GM19023 (cell line): Measurements from ENCODE around the gene SMARCA2.

Experiments used
- ATAC-seq: cut with Tn5 transposase; IDR thresholded peaks from one replicate; pipeline ENCODE4 v1.9.1; 2021; ENCODE audit warnings: mild to moderate bottlenecking, moderate library complexity; ENCODE audit not compliant: unreplicated experiment

The SMARCA2 gene

GRCh38 chr9:2164268-2164667 is 149.1 kb downstream of the SMARCA2 start:
- no peak for ATAC-seq

DNA sequence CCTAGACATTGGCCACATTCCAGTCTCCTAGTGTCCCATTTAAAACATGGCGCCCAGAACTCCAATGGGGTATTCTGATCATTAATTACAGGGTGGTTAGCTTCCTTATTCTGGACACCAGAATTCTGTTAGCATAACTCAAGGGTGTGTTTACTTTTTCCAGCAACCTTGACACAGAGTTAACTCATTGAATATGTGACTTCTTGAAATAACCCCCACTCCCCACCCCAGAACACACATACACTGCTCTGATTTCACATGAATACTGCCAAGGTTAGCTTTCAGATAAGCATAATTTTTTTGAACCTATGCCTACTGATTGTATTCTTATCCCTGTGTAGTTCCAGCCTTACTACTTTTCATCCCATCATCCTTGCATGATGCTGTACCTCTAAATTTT is 151.1 kb downstream of the SMARCA2 start:
- ATAC-seq: no peak

DNA sequence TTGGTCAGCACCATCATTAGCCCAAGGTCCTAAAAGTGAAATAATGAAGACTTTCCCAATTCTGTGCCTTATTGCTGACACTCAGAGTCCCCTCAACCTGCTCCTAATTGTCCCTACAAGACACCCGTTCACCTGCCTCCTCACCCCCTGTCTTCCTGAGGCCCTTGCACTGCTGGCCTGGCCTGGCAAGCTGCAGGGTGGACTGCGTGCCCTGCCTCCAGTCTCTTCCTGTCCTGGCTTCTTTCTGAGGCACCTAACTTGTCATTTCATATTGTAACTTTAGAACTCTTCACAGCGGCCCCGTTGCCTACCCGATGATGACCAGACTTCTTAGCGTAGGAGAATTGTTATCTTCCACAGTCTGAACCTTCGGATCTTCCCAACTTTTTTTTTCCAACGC is 153.9 kb downstream of the SMARCA2 start:
- ATAC-seq: no peak

DNA sequence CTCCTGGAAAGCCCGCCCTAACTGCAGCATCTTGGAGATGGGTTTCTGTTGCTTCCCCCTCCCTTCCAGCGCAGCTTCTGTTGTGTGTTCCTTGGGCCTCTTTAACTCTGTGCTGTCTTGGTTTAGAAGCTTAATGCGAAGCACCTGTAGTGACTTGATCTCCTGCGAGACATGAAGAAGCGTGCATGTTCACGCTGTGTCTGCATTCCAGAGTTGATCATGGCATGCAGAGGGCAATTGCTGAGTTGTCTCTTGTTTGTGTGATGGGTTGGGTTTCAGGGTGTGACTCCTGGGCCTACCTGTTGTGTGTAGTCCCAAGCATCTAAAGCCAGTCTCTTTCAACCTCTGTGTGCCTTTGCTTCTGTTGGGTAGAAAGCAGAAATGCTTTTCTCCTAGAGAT is 155.6 kb downstream of the SMARCA2 start:
- ATAC-seq: no peak

DNA sequence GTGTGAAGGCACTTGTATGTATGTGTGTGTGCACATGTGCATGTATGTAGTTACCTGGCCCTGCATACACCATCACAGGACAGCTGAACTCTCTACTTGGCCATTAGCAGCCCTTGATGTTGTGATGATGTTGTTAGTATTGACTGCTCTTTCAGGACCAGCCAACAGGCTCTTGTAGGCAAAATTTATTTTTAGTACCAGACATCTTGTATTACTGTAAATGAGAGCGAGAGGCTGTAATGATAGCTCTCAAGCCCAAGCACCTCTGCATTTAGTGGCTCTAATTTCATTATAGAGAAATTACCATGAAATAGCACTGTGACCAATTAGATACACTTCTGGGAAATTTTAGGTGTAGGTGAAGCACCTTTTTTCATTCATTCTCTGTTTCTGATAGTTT is 158.0 kb downstream of the SMARCA2 start:
- no peak for ATAC-seq

GRCh38 chr9:2173861-2174260 is 158.7 kb downstream of the SMARCA2 start:
- no peak for ATAC-seq

- no peak for ATAC-seq
Observed at GRCh38 chr9:2174306-2174705, 159.2 kb downstream of the SMARCA2 start.

DNA sequence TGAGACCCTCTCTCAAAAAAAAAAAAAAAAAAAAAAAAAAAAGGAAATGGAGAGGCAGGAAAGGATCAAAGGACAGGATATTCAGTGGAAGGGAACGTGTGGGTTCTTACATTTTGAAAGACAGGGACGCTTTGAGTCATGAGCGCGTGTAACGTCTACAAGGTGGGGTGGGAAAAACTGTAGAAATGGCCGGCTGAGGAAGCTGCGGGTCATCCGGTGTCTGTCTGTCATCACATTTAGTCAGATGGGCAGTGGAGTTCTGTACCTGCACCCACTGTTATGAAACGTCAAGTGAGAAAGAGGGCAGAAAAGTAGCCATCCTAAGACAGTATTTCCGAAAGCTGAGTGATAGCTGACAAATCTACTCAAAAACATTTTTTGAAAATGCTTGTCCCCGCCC is 159.8 kb downstream of the SMARCA2 start:
- ATAC-seq: no peak

DNA sequence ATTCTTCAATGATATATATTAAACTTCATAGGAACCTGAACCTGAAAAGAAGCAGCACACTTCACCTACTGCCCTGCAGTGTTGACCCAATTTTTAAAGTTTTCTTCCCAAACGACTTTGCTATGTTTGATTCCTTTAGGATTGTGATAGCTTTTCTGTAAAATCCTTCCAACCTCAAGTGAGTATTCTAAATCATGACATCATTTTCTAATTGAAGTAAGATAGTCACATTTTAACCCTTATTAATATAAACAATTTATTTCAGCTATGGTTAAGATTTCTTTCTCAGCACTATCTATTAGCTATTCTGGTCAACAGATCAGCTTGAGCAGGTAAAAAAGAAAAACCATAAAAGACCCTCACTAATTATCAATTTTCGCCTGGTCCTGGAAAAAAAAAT is 162.0 kb downstream of the SMARCA2 start:
- ATAC-seq: no peak

- ATAC-seq: no peak
Observed at GRCh38 chr9:2178034-2178734, 163.0 kb downstream of the SMARCA2 start.

DNA sequence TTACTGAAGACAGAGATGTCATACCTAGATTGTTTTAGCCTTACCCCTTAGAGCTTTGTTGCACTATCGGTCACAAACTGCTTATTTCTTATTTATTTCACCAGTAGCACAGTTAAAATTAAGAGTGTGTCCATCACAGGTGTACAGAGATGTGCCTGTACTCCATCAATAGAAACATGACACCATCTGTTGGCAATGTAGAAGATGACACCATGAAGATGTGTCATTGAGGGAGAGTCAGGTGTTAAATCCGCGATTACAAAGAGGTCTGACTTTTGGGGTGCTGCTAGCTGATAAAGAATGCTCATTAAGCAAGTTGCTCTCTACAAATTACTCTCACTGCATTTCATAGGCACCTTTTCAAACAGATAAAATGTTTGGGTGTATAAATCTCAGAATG is 164.4 kb downstream of the SMARCA2 start:
- ATAC-seq: no peak

DNA sequence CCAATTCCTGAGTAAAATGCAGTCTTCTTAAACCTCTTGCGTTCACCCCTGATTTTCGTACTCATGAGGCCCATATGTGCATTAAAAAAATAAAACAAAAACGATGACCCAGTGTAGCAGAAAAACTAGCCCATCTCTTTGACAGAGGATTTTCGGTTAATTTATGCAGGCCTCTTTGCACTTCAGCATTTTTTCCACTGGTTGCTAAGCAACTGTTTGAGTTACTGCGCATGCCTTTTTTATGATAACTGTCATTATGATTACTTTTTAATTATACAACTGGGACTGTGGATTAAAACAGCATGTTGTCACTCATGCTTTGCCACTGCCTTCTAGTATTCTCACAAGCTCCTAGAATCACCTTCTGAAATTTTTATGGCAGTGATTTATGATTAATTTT is 165.0 kb downstream of the SMARCA2 start:
- no peak for ATAC-seq

DNA sequence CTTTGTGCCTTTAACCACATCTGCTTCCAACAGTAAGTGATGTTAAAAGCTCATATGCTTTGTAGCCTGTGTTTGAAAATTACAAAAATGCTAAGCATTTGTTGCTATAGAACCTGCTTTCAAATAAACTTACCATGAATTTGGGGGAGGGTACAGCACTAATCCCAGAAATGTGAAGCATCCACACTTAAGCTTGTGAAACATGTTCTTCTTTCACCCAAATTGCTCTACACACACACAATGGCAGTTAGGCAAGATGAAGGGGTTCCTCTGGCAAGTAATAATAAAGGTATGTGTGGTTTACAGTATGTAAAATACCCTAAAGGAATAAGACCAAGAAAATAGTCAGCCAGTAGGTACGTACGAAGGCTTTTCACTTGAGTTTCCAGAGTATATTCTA is 165.6 kb downstream of the SMARCA2 start:
- no peak for ATAC-seq

DNA sequence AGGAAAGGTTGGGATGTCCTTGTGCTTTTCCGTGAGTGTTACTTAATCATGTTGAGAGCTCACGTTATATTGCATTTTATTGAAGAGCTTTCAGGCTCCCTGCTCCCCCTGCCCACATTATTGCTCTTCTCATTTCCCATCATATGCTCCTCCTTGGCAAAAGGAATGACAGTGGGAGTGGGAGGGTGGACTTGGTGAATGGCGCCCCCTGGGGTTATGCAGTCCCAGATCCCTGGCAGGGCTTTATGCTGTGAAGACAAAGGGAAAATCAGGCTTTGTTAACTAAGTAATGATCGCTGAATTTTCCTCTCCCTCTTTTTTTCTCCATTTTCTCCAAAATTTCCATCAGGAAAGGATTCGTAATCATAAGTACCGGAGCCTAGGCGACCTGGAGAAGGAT is 166.6 kb downstream of the SMARCA2 start:
- no peak for ATAC-seq

DNA sequence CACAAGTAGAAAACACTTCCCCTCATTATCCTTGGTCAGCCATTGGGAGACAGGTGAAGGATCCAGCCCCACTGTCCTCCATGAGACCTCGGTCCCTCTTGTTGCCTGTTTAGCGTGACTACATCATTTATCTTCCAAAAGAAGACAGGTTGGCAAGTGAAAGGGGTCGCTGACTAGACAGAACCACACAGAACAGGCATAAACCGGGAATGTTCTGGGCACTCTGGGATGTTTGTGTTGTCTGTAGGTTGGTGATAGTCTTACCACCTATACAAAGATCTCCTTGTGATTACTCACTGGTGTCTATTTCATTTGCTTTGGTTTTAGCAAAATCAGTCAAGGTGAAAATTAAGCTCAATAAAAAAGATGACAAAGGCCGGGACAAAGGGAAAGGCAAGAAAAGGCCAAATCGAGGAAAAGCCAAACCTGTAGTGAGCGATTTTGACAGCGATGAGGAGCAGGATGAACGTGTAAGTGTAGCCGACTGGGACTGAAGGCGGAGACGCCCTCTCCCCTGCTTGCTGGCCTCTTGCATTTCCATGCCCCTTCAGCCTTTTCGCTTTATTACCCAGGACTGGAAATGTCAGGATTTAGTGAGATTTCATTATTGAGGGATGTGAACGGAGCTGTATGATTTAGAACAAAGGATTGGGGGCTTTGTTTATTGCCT is 175.9 kb downstream of the SMARCA2 start:
- ATAC-seq: no peak

DNA sequence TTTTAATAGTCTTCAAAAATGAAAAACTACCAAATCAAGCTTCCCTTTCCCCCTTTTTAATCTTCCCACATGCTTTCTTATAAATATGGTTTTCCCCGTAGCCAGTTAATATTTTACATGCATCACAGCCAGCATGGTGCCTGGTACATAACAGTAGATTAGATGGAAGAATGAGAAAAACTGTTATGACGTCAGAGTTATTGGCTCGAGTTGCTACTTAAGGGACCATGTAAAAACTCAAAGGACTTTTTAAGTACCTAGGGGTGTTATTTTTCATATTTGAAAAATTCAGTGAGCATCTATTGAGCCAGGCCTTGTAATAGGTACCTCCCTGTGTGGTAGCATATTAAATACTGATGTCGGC is 176.4 kb downstream of the SMARCA2 start:
- ATAC-seq: no peak

GRCh38 chr9:2192356-2192979 is 177.3 kb downstream of the SMARCA2 start:
- ATAC-seq: no peak

DNA sequence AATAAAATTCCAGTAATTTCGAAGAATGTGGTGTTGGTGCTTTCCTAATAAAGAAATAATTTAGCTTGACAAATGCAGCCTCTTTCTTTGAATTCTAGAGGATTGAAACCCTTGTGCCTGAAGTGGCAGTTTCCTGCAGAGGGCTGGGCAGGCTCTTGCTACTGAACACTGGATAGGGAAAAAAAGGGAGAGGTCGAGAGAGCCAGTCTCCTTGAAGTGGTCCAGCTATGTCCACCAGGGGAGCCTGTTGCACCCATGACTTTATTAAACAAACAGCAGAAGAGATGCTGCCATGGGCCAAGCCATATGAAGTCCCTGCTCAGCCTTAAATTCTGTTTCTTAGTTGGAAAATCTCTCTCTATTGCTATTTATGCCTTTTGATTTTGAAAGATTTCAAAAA is 178.4 kb downstream of the SMARCA2 start:
- no peak for ATAC-seq

GRCh38 chr9:2195211-2195610 is 180.1 kb downstream of the SMARCA2 start:
- no peak for ATAC-seq

DNA sequence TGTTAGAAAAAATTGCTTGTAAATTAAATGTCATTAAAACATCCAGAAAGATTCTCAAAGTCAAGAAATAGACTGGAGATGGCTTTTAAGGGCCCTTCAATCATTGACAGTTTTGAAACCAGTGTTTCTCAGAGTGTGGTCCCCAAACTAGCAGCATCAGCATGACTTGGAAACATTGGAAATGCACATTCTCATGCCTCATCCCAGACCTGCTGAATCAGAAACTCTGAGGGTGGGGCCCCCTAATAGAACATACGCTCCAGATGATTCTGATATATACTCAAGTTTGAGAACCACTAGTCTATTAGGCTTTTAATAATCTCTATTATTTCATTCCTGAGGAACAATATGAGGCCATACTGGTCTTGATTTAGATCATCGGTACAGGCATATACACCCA is 181.6 kb downstream of the SMARCA2 start:
- no peak for ATAC-seq

- ATAC-seq: no peak
Observed at GRCh38 chr9:2198956-2199635, 183.9 kb downstream of the SMARCA2 start.
